ENCODE results near the gene E2F8.
"Not testable (repeated sequence)": the region's sequence is repeated elsewhere in the genome, so short reads cannot be mapped to it uniquely, and the experiment has no call there.

The E2F8 gene, protein sequence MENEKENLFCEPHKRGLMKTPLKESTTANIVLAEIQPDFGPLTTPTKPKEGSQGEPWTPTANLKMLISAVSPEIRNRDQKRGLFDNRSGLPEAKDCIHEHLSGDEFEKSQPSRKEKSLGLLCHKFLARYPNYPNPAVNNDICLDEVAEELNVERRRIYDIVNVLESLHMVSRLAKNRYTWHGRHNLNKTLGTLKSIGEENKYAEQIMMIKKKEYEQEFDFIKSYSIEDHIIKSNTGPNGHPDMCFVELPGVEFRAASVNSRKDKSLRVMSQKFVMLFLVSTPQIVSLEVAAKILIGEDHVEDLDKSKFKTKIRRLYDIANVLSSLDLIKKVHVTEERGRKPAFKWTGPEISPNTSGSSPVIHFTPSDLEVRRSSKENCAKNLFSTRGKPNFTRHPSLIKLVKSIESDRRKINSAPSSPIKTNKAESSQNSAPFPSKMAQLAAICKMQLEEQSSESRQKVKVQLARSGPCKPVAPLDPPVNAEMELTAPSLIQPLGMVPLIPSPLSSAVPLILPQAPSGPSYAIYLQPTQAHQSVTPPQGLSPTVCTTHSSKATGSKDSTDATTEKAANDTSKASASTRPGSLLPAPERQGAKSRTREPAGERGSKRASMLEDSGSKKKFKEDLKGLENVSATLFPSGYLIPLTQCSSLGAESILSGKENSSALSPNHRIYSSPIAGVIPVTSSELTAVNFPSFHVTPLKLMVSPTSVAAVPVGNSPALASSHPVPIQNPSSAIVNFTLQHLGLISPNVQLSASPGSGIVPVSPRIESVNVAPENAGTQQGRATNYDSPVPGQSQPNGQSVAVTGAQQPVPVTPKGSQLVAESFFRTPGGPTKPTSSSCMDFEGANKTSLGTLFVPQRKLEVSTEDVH

DNA sequence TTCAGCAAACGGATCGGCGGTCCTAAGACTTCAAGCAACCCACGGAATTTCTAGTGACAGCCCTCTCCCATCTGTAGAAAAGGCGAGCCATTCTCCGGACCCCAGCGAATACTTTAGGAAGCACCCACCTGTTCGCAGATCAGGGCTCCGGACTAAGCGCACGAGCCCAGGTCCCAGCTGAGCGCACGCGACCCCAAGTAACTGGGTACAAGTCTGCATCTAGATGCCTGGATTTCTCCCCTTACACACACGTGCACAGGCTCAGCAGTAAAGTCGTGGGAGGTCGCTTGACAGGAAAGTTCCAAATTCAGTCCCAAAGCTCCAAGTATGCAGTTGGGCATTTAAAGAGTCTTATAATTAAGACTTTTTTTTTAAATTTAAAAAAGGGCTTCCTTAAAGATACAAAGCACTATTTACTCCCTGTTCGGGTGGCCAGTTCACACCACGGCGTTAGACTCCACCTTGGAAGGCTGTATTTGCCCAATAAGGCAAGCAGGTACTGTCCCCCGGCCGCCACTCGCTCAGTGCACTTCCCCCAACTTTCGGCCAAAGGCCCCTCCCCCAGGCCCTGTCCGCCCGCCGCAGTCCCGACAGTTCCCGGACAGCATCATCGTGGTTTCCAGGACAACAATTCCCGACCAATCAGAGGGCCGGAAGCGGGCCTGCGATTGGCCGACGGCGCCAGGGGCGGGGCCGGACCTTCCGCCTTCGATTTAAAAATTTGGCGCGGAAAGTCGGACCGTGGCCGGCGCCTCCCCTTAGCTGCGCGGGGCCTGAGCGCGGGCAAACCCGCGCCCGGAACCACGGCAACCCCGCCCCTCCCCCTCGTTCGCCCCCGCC lies at the start of gene E2F8:
Gene E2F8, minus strand, starts transcription at position 526 of the 840 bp plus-strand sequence. CDS start 824 bp downstream, outside the sequence.
- DNase-seq (ENCODE audit: low spot score) = peak; percentile 98

DNA sequence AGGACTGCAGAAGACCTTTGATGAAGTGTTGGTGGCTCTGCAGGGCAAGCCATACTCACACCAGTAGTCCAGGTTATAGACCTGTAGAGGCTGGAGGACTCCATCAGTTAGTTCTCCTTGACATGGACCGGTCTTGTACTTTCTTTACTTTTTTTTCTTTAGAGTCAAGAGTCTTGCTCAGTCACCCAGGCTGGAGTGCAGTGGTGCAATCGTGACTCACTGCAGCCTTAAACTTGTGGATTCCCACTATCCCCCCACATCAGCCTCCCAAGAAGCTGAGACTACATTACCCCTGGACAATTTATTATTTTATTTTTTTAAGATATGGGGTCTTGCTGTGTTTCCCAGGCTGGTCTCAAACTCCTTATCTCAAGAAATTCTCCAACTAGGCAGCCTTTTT lies 49.6 kb upstream of the E2F8 start:
- DNase-seq (ENCODE audit: low spot score) = no peak

DNA sequence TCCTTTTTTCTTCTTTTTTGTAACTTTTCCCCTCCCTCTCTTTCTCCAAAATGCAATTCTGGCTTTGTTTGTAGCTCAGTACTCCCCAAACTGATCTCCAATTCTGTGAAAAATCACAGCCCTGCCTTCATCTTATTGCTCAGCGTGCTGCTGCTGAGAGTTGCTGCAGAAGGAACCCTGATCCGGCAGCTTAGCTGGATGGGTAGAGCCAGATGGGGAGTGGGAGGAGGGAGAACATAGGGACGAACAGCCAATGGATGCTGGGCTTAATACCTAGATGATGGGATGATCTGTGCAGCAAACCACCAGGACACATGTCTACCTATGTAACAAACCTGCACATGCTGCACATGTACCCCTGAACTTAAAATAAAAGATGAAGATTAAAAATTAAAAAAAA lies 47.5 kb upstream of the E2F8 start:
- DNase-seq (ENCODE audit: low spot score) = no peak

DNA sequence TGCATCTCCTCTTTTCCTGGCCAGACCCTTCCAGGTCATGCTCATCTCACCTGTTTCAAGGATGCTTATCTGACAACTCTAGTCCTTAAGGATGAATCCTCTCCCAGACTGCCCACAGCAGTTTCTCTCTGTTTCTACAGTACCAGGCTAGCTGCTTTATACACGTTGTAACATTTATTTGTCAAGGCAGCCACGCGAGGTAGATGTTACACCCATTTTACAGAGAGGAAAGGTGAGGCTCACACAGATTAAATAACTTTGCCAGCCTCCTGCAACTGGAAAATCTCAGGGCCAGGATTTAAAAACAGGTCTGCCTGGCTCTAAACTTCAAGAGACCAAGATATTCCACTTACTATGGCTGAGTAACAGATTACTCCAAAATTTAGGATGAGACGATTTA lies 45.7 kb upstream of the E2F8 start:
- DNase-seq (ENCODE audit: low spot score) = no peak

DNA sequence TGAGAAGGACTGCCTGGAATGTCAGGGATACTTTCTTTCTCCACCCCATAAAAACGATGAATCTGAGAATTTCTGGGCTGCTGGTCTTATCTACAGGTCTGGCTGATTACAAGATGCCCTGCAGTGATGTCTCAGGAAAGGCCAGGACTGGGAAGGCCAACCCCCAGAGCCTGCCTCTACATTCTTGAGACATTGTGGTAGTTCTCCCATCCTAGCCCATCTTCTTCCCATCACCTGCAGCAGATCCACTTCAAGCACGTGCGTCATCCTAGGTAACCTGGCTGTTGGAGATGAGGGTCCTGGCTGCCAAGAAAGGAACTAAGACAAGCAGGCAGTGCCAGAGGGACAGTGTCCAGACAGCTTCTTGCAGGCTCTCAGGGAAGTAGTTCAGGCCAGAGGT lies 44.1 kb upstream of the E2F8 start:
- no peak for DNase-seq (ENCODE audit: low spot score)

DNA sequence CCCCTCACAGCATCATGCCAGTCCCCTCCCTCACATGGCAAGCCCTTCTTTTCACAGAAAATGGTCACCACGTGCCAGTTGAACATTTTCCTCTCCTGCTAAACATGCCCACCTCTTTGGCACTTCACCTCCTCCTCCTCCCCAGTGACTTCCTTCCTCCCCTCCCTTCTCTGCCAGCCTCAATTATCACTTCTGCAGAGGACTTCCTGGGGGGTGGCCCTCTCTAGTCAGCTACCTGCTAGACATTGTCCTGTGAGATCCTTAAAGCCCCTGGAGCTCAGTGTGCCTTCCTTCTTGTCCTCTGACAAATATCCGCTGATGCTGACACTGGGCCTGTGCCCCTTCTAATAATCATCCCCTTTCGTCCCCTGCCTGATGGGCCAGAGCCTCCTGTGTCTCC lies 43.2 kb upstream of the E2F8 start:
- DNase-seq (ENCODE audit: low spot score) = no peak

DNA sequence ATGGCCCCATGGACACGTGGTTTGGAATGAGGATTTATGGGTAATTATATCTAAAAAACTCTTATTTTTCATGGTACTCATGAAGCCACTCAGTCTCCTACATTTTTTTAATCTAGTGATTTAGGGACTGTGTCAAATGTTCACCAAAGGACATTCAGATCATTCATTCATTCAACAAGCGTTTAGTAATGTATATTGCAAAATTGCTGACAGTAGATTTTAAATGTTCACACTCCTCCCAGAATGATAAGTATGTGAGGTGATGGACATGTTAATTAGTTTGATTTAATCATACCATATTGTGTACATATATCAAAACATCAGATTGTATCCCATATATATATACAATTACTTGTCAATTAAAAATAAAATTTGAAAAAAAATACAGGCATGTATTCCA lies 40.8 kb upstream of the E2F8 start:
- DNase-seq (ENCODE audit: low spot score) = no peak

DNA sequence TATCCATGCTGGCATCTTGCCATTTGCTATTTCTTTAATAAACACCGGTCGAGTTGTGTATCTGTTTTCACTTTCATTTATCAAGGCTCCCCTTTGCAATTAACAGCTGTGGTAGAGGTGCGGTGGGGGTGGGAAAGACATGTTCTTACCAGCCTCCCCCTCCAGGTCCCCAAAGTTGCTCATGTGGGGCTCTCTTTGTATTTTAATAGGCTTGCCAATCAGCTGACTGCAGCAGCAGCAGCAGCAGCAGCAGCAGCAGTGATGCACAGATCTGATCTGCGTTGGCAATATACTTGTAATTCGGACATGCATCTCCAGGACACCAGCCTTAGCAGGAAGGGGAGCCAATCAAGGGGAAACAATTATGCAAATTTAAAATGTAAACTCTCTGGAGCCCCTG lies 40.3 kb upstream of the E2F8 start:
- no peak for DNase-seq (ENCODE audit: low spot score)

DNA sequence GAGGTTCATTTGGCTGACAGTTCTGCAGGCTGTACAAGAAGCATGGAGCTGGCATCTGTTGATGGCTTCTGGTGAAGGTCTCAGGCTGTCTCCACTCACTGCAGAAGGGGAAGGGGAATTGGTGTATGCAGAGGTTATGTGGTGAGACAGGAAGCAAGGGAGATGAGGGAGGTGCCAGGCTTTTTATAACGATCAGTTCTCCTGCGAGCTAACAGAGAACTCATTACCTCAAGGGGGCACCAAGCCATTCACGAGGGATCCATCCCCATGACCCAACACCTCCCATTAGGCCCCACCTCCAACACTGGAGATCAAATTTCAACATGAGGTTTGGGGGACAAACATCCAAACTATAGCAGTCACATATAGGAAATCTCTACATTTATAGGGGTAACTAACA lies 38.7 kb upstream of the E2F8 start:
- no peak for DNase-seq (ENCODE audit: low spot score)

DNA sequence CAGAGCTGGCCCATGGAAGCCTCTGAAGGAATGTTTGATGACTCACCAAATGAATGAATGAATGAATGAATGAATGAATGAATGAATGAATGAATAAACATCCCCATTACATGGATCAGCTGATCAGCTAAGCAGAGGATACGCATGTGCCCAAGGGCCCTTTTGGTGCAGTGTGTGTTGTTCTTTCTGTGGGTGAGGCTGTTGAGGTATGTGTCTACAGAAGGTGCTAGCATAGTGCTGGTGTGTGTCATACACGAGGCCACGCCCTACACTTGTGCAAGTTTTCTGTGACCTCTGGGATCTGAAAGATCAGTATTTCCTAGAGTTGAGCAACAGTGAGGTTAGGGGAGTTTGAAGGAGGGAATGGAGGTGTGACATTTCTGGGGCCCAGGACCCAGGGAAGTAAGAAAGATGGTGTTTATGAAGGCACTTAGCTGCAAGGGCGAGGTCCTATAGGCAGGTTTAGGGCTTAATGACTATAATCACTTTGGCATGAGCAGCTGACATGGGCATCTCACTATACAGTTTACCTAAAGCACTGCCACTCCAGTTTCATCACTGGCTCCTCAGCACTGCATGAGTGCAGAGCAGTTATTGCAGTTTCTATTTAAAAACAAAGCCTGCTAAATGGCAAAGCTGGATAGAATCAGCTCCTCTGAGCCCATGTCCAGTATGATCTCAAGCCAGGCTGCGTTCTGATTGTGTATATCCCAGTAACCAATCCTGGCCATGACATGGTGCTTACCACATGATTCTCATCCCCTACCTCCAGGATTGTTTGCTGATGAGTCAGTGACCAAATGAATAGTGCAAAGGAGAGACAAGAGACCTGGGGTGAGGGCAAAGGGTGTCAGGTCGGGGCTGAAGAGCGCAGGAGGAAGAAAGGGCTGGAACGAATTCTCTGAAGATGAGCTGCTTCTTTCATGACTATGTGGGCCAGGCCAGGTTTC lies 36.4 kb upstream of the E2F8 start:
- no peak for DNase-seq (ENCODE audit: low spot score)

DNA sequence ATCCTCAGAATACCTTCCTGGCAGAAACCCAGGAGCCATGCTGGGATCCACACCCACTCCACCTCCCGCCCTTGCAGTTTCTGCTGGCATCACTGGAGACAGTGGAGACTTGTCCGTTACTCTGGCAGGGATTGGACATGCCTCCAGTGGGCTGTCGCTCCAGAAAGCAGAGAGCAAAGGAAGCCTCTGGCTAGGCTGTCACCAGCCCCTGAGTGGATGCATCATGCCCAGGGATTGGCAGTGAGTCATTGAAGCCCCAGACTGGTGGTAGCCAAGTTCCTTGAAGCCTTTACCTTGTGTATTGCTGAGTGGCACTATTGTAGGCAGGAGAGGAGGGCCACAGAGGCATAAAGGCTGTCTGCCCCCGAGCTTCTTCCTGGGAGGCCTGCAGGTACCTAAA lies 34.8 kb upstream of the E2F8 start:
- no peak for DNase-seq (ENCODE audit: low spot score)

DNA sequence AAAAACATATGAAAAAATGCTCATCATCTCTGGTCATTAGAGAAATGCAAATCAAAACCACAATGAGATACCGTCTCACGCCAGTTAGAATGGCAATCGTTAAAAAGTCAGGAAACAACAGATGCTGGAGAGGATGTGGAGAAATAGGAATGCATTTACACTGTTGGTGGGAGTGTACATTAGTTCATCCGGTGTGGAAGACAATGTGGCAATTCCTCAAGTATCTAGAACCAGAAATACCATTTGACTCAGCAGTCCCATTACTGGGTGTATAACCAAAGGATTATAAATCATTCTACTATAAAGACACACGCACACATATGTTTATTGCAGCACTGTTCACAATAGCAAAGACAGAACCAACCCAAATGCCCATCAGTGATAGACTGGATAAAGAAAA lies 32.5 kb upstream of the E2F8 start:
- not testable (repeated sequence) for DNase-seq (ENCODE audit: low spot score)

DNA sequence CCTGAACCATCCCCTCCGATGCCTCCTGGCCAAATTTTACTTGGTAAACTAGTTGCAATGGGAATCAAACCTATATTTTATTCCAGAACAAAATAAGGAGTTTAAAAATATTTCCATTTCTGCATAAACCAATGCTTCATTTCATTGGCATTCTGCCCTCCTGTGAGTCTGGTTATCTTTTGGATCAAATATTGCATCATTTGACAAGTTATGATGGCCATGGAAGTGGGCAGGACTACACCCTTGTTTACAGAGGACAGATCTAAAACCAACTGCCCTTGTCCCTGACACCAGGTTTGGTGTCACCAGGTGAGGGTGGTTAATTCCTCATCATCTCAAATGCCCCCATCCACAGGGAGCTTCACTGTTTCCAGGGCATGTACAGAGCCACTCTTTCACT lies 28.2 kb upstream of the E2F8 start:
- DNase-seq (ENCODE audit: low spot score) = no peak

DNA sequence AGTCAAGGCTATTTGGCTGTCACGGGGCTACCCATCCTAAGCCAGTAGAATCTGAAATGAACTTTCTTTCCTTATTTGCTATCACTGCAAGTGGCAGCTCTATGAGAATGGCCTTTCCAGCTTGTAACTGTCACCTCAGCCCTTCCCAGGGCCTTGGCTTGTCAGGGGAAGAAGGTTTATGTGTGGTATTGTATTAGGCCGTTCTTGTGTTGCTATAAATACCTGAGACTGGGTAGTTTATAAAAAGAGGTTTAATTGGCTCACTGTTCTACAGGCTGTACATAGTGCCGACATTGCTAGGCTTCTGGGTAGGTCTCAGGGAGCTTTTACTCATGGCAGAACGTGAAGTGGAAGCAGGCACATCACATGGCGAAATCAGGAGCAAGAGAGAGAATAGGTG lies 26.8 kb upstream of the E2F8 start:
- DNase-seq (ENCODE audit: low spot score) = no peak

DNA sequence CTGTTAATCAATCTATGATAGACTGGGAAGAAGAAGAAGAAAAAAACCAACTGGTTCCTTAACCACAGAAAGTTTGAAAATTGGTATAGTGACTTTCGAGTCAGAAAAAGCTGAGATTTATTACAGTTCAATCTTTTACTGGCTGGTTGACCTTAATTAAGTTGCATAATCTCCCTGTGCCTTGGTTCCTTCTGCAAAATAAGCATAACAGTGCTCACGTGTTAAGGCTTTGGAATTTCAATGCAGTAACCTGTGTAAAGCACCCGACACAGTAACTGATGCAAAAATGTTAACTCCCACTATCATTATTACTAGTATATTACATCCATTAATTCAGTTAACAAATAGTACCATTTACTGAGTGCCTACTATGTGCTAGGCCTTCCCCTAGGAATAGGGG lies 22.6 kb upstream of the E2F8 start:
- no peak for DNase-seq (ENCODE audit: low spot score)

DNA sequence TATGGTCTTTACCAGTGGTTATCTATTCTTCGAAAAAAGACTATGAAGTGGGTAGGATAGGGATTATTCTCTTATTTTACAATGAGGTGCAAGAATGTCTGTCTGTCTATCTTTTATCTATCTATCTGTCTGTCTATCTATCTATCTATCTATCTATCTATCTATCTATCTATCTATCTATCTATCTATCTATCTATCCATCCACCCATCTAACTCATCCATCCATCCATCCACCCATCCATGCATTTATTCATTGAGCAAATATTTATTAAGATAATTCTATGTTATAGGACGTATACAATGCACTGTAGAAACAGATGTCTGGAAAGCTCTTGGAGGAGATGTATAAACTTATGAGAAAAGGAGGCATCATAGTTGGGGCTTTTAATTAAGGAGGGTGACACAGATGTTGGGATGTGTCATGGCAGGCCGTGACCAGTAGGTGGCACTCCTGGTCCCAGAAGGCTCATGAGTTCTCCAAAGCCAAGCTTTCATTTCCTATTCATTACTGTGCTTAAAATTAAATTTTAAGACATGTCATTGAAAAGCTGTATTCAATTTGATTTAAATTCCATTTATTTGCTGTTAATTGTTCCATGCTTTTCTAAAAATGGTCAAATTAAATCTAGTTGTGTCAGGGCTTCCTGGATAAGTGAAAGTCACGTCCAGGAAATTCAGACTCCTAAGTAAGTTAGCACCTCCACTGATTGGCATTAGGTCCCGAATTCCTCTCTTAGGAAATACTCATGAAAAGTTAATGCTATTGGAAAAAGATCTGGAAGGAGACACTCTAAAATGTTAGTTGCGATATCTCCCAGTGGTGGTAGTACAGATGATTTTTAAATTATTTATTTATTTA lies 19.0 kb upstream of the E2F8 start:
- DNase-seq (ENCODE audit: low spot score) = peak; percentile 72

DNA sequence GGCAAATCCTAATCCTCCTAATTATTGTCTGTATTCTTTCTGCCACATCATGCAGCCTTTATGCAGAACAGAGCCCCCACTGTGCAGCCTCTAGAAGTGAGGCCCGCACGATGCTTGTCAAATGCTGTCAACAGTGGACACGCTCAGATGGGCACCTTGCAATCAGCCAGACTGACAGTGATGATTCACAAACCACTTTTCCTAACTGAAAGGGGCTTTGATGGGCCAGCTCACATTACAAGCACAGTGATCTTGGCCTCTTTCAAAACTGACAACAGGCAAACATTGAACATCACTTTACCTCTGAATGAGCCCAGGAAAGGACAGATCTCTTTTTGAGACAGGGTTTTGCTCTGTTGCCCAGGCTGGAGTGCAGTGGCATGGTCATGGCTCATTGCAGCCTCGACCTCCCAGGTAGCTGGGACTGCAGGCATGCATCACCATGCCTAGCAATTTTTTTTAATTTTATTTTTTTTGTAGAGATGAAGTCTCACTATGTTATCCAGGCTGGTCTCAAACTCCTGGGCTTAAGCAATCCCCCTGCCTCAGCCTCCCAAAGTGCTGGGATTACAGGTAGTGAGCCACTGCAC lies 18.0 kb upstream of the E2F8 start:
- DNase-seq (ENCODE audit: low spot score) = no peak

DNA sequence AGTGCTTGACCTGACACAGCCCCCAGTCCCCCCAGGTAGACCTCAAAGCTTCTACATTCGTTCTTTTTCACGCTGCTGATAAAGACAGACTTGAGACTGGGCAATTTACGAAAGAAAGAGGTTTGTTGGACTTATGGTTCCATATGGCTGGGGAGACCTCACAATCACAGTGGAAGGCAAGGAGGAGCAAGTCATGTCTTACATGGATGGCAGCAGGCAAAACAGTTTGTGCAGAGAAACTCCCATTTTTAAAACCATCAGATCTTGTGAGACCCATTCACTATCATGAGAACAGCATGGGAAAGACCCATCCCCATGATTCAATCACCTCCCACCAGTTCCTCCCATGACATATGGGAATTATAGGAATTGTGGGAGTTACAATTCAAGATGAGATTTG lies 13.7 kb upstream of the E2F8 start:
- DNase-seq (ENCODE audit: low spot score) = not testable (repeated sequence)

DNA sequence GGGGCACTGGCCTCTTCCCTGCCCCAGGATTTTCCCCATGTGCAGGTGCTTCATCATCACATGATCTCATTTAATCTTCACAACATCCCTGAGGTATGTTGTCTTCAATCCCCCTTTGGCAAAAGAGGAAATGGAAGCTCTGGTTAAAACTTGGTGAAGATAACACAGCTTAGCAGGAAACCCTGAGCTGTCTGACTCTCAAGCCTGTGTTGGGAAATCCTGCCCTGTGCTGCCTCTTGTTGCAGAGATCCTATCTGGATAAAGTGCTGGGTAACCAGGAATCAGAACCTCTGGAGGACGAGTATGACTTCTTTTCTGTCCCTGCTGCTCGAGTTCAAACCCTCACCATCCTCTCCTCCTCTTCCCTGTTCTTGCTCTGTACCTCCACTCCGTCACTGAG lies 13.1 kb upstream of the E2F8 start:
- no peak for DNase-seq (ENCODE audit: low spot score)

Data from activated CD4-positive, alpha-beta T cell treated with anti-CD3 and anti-CD28 coated beads, Interleukin-2, Interleukin-4, amounts not matched to agents 100 ng/mL and 50 ng/mL, durations not matched to agents 16 hours and 8 hours (primary cell).